Mammary epithelial cell (primary cell): ENCODE data around the gene NUDT9.

Experiments used
- CTCF ChIP-seq, 2 donors: IDR thresholded peaks in 1 of 2; conservative IDR thresholded peaks in 1 of 2; 2 replicates each; pipeline ENCODE4 v1.5.1; 2011 to 2012; ENCODE audit warnings: inconsistent platforms in 2 of 2, low read length in 2 of 2, mild to moderate bottlenecking in 2 of 2, control low read depth in 1 of 2, low read depth in 1 of 2; ENCODE audit not compliant: insufficient read depth in 1 of 2; ENCODE audit errors: extremely low read depth in 1 of 2
- EZH2 ChIP-seq: IDR thresholded peaks from 2 replicates; pipeline ENCODE4 v1.6.1; 2012; ENCODE audit warnings: low read length, inconsistent platforms, borderline replicate concordance

- no peak for TF ChIP-seq CTCF (conservative IDR thresholded peaks at IDR 0.05 in 1 of 2, IDR thresholded peaks at IDR 0.05 in 1 of 2; ENCODE audit: extremely low read depth in 1 of 2, insufficient read depth in 1 of 2, low read depth in 1 of 2, low read length in 2 of 2)
- no peak for TF ChIP-seq EZH2
Measured at GRCh38 chr4:87416965-87417364, 5.4 kb upstream of the NUDT9 start.
